OCI-M2 (cell line): ENCODE data around the gene ZMYM3.
"Not testable (repeated sequence)": the region's sequence is repeated elsewhere in the genome, so short reads cannot be mapped to it uniquely, and the experiment has no call there.

ENCODE experiments used
- DNase-seq: peaks from one replicate; lab custom pipeline; 2025; ENCODE audit not compliant: unreplicated experiment; lab: John Stamatoyannopoulos, UW

The ZMYM3 gene

DNA sequence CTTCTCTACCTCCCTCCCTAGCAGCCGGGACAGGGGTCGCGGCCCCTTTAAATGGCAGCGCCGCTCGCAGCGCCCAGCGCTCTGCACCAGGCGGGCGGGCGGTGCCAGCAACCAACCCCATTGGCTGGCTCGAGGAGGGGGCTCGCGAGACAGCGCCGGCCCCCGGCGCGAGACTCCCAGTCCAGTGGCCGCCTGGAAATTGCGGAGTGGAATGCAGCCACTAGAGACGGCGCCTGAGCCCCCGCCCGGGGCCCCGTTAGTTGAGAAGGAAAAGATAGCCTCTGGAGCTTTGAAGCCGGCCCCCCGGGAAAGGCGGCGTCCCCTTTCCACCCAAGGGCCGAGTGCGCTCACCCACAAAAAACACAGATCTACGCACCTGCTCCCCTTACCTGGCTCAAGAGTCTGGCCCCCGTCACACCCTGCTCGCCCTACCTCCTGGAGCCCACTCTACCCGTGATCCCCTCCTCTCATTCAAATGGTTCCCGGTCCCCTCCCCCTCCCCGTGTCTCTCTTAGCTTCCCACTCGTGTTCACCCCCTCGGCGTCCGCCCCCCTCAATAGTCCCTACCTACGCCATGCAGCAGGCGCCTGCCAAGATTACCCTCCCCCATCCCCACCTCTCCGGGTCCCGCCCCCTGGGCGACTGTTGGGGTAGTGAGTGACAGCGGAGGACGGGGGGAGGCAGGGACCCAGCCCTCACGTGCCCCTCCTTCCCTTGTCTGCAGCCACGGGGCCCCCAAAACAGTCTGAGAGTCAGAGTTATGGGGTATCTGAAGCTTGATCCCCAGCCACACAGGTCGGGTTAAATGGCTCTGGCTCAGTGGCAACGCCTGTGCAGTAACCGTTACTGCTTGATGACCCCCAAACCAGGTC is at the start of gene ZMYM3:
Gene ZMYM3 (minus strand): TSS at position 49 of the 872 bp plus-strand sequence. CDS start 885 bp downstream, outside the sequence.
- DNase-seq: peak; percentile 31

DNA sequence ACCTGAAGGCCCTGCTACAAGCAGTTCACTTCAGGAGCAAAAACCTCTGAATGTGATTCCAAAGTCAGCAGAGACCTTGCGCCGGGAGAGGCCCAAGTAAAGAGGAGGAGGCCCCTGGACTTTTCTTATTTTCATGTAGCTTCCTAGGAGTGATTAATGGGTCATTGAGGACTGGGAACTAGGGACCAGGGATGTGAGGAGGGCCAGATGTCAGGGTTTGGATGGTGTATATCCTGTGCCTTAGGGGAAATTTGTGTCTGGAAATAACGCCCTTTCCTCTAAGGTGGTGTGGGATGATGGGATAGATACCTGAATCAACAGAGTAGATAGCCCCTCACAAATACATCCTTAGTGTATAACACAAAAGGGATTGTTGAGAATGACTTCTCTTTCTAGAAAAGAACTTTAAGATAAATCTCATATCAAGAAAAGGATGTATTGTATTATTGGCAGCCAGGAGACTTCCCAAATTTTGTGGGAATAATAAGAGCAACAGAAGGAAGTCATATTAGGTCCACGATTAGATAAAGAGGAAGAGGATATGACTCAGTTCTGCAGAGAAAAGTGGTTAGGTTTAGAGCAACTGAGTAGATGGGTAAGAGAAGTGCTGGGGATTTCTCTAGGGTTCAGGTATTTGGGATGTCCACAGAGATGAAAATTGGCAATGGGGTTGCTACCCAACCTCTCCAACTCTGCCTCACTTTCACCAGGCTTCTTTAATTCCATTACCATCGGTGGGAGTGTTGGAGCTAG is 48.7 kb upstream of the ZMYM3 start:
- no peak for DNase-seq

GRCh38 chrX:71301195-71301924 is 47.4 kb upstream of the ZMYM3 start, which contains the start of gene ITGB1BP2:
Gene ITGB1BP2 (plus strand): TSS chrX:71301750. CDS start chrX:71301807, 57 bp downstream.
- DNase-seq: no peak

DNA sequence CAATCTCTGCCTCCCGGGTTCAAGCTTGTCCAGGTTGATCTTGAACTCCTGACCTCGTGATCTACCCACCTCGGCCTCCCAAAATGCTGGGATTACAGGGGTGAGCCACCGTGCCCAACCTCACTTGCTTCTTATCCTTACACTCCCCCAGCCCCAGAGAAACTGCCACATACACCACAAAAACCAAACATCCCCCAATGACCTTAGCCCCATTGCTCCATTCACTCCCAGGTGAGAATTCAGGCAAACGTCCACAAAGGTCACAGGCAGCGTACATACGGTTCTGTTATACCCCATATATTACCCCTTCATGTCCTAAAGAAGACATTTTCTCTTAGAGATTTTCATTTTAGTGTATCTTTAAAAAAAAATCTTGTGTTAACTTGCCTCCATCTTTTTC is 46.6 kb upstream of the ZMYM3 start:
- not testable (repeated sequence) for DNase-seq

- not testable (repeated sequence) for DNase-seq
These were observed 46.1 kb upstream of the ZMYM3 start for GRCh38 chrX:71300064-71300463.

GRCh38 chrX:71298119-71298518 is 44.2 kb upstream of the ZMYM3 start:
- no peak for DNase-seq

- DNase-seq: no peak
These were observed 42.9 kb upstream of the ZMYM3 start for GRCh38 chrX:71296806-71297205.

DNA sequence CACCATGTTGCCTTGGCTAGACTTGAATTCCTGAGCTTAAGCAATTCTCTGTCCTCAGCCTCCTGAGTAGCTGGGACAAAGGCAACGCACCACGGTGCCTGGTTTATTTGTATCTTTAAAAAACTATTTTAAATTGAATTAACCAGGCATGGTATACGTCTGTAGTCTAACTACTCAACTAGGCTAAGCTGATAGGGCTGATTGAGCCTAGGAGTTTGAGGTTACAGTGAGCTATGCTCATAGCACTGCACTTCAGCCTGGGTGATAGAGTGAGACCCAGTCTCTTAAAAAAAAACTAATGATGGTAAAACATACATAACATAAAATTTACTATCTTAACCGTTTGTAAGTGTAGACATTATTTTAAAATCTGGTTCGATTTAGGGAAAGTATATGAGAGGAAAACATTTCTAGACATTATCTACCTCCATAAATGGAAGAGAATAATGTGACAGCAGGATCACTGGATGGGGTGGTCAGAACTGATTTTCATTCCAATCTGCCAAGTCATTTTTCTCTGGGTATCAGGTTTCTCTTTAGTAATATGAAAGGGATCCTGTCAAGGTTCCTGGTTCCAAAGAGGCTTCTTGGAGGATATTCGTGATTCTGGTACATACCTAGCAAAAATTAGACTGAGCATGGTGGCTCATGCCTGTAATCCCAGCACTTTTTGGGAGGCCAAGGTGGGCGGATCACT is 38.9 kb upstream of the ZMYM3 start:
- no peak for DNase-seq

DNA sequence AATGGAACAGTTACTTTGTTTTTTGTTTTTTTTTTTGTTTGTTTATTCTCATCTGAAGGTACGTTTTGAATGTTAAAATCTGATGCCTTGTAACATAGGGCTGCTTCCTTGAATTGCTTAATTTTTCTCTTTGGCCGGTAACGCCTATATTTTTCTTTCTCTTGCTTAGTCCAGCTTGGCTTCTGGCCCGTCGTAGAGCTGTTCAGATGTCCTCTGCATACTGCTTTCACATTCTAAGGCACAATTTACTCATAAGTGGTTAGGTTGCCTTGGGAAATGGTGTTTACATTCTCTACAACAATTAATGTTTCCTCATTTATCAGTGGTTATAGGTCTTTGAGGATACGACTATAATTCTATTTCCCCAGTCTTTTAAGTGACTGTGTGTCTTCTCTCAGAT is 37.4 kb upstream of the ZMYM3 start:
- no peak for DNase-seq

GRCh38 chrX:71285929-71286328 is 32.0 kb upstream of the ZMYM3 start:
- DNase-seq: no peak

- DNase-seq: peak; percentile 85
These were observed 29.6 kb upstream of the ZMYM3 start, which contains the start of gene NONO for GRCh38 chrX:71283403-71284143. Gene NONO (plus strand): TSS chrX:71283635. CDS start chrX:71290638, 7,003 bp downstream.

DNA sequence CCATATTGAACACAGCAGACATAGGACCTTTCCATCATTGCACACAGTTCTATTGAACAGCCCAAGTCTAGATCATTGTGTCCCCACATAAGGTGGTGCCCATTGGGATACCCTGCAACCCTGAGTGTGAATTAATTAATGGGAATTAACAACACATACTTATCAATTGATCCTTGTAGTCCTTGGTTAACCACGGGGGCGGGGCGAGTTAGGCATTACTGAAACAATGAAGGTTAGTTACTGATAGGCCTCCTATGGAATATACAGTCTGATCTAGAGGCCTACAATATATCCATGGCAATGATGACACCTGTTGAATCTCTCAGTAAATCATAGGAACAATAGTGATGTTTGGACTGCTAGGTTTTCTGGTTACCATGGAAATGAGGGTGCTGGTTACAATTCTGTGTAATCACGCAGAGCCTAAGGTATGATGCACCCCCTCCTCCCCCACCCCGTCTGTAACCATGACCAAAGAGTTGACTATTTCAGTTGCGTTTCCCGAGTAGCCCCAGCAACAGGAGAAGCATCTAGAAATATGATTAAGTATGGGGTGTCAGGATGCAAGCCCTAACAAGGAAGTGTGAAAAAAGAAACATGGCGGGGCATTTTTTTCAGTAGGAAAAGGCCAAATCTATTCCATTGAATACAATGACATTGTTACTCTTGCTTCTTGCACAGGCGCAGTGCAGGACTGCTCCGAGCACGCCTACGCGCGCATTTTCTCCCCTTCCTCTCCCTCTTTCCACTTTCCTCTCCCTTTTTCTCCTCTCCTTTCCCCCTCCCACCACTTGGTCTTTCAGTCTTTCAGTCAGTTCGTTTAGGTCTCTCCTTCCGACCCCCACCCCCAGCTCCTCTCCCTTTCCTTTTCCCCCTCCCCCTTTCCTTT is 28.8 kb upstream of the ZMYM3 start:
- DNase-seq: peak; percentile 85

- not testable (repeated sequence) for DNase-seq
These were observed 27.4 kb upstream of the ZMYM3 start for GRCh38 chrX:71281300-71281699.

DNA sequence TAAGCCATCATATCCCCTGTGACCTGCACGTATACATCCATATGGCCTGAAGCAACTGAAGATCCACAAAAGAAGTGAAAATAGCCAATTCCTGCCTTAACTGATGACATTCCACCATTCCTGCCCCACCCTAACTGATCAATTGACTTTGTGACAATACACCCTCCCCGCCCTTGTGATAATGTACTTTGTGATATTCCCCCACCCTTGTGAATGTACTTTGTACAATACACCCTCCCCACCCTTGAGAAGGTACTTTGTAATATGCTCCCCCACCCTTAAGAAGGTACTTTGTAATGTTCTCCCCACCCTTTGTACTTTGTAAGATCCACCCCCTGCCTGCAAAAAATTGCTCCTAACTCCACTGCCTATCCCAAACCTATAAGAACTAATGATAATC is 18.4 kb upstream of the ZMYM3 start:
- DNase-seq: not testable (repeated sequence)

DNA sequence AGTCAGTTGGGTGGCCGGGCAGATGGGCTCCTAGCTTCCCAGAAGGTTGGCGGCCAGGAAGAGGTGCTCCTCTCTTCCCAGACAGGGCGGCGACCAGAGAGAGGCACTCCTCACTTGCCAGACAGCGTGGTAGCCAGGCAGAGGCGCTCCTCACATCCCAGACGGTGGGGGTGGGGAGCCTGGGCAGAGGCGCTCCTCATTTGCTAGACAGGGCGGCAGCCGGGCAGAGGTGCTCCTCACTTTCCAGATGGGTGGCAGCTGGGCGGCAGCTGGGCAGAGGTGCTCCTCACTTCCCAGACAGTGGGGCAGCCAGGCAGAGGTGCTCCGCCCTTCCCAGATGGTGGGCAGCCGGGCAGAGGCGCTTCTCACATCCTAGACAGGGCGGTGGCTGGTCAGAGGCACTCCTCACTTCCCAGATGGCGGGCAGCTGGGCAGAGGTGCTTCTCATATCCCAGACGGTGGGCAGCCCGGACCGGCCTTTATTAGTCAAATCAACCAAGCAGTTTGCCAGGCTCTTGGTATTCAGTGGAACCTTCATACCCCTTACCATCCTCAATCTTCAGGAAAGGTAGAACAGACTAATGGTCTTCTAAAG is 16.0 kb upstream of the ZMYM3 start:
- DNase-seq: no peak

GRCh38 chrX:71268624-71269023 is 14.7 kb upstream of the ZMYM3 start:
- DNase-seq: not testable (repeated sequence)

GRCh38 chrX:71256856-71257255 is 2.9 kb upstream of the ZMYM3 start:
- DNase-seq: no peak

DNA sequence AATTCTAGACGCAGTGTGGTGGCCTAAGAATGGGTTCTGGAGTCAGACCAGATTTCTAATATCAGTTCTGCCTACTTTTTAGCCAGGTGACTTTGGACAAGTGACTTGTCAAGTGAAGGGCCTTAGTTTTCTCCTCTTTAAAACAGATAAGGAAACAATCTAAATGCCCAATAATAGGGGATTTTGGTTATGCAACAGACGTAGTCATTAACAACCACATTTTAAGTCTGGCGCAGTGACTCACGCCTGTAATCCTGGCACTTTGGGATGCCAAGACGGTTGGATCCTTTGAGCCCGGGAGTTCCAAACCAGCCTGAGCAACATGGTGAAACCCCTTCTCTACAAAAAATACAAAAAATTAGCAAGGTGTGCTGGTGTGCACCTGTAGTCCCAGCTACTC is 2.1 kb upstream of the ZMYM3 start:
- no peak for DNase-seq
